Measurements from ENCODE around the gene TOB1.

Gene TOB1

DNA sequence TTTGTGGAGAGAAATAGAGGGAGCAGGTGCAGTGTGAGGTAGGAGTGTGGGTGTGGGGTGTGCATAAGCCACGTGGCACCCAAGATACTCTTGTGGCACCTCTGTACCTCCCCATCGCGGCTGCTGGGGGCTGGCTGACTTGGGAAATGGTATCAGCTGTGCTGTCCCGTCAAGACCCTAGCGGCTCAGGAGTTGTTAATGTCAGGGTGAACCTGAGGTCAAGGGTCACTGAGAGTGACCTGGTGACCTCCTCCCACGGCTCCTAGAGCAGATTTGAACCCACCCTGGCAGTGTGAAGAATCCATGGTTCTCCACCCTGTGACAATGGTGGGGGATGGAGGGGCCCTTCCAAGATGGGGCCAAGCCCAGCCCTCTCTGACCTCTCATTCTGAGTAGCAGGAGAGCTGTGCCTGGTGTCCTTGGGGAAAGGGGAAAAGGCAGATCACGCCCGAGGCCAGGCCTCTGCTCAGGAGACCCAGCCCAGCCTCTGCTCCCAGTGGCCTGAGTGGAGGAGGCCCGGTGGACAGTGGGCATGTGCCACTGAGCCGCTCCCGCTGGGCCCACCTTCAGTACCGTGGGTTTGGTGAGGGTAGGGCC, 33.8 kb downstream of the TOB1 start:
- no peak for TF ChIP-seq POLR2A (IDR thresholded peaks at IDR 0.05; ENCODE audit: low read depth, low read length)
- DNase-seq (ENCODE audit: insufficient read length, low spot score) (no peak), FAIRE-seq (no peak)

DNA sequence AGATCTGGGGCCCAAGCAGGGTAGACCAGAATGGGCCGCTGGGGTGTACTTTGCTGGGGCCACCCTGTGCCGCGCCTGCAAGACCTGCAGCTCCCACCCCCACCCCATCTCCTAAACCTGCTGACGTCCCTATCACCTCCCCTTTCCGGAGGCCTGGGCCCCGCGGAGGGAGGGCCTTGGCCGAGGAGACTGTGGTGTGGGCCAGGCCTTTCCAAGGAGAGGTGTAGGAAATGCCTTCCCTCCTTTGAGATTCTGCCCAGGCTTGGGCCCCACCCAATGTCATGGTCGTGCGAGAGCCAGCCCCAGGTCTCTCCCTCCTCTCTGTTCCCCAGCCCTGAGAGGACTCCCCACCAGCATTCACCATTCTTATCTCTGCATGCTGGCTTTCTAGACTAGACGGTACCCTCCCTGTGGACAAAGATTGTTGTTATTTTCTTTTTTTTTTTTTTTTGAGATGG, 34.7 kb downstream of the TOB1 start:
- FAIRE-seq = no peak
- TF ChIP-seq POLR2A (IDR thresholded peaks at IDR 0.05; ENCODE audit: low read depth, low read length) = no peak
- no peak for DNase-seq (ENCODE audit: insufficient read length, low spot score)

DNA sequence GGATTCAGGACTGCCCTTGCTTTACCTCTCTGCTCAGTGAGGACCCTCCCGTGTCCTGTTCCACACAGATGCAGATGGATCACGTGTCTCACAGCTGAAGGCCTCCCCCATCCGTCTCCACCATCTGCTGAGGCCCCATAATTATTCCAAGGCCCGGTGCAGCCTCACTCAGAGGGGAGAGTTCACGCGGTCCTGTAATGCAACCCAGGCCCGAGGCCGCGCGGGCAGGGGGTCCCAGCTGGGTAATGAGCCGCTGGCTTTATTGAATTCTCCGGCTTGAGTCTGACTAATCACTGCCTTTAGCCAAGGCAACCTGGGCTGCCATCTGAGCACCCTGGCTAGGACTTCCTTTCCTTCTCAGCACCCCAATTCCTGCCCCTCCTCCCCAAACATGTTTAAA, 35.2 kb downstream of the TOB1 start:
- FAIRE-seq (no peak), DNase-seq (ENCODE audit: insufficient read length, low spot score) (no peak)
- no peak for TF ChIP-seq POLR2A (IDR thresholded peaks at IDR 0.05; ENCODE audit: low read depth, low read length)

- FAIRE-seq (no peak), DNase-seq (ENCODE audit: insufficient read length, low spot score) (no peak)
- no peak for TF ChIP-seq POLR2A (IDR thresholded peaks at IDR 0.05; ENCODE audit: low read depth, low read length)
These were observed 35.8 kb downstream of the TOB1 start for GRCh38 chr17:50830352-50830751.

DNA sequence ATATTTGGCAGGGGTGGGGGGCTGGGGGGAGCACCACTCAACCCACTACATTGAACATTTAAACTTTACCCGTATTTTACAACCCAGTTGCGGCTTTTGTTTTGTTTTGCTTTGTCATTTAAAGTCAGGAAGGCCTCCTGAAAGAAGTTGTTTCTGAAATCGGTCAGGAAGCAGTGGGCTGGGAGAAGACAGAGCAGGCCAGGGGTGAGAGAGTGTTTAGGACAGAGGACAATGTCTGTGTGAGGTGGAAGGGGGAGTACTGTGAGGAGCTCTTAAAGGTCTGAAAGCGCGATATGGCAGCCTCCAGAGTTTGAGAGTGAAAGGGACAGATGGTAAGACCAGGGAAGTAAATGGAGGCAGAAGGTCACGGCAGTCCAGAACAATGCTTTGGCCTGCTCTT, 36.8 kb downstream of the TOB1 start:
- no peak for FAIRE-seq
- DNase-seq (ENCODE audit: insufficient read length, low spot score) = no peak
- TF ChIP-seq POLR2A (IDR thresholded peaks at IDR 0.05; ENCODE audit: low read depth, low read length) = no peak

DNA sequence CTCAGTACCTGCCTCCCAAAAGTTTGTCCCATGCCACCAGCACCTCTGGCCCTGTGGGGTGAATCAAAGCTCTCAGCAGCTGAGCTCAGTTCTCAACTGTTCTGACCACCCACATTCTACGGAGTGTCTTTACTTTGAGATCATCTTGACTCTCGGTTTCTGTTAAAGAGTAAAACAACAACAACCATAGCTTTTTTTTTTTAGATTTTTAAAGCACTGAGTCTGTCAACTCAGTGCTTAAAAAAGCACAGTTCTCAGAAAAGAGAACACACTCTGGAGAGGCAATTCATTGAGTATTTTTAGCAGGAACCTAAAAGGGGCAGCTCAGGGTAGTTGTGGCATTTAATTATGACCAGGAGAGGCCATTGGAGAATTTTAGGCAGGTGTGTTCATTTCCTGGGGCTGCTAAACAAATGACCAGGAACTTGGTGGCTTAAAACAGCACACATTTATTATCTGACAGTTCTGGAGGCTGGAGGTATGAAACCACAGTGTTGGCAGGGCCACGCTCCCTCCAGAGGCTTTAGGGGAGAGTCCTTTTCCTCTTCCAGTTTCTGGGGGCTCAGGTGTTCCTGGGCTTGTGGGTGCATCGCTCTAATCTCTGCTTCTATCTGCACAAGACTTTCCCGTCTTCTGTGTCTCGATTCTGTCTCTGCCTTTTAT, 37.5 kb downstream of the TOB1 start:
- TF ChIP-seq POLR2A (IDR thresholded peaks at IDR 0.05; ENCODE audit: low read depth, low read length) = no peak
- DNase-seq (ENCODE audit: insufficient read length, low spot score) (no peak), FAIRE-seq (no peak)

DNA sequence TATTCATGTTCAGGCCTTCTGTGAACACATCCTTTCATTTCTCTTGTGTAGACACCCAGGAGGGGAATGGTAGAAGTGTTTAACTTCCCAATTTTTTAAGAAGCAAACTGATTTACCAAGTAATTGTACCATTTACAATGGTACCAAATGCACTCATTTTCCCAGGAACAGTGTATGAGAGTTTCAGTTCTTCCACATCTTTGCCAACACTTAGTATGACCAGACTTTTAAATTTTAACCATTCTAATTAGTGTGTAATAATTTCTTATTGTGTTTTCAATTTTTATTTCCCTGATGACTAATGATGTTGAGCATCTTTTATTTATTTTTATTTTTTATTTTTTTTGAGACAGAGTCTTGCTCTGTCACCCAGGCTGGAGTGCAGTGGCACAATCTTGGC, 41.0 kb downstream of the TOB1 start:
- TF ChIP-seq POLR2A (IDR thresholded peaks at IDR 0.05; ENCODE audit: low read depth, low read length) = no peak
- FAIRE-seq (no peak), DNase-seq (ENCODE audit: insufficient read length, low spot score) (no peak)

GRCh38 chr17:50824429-50824828, 41.7 kb downstream of the TOB1 start:
- TF ChIP-seq POLR2A (IDR thresholded peaks at IDR 0.05; ENCODE audit: low read depth, low read length) = no peak
- no peak for DNase-seq (ENCODE audit: insufficient read length, low spot score)
- FAIRE-seq = no peak

- FAIRE-seq (no peak), DNase-seq (ENCODE audit: insufficient read length, low spot score) (no peak)
- no peak for TF ChIP-seq POLR2A (IDR thresholded peaks at IDR 0.05; ENCODE audit: low read depth, low read length)
These were observed 43.6 kb downstream of the TOB1 start for GRCh38 chr17:50822550-50822949.

GRCh38 chr17:50820651-50821050, 45.5 kb downstream of the TOB1 start:
- TF ChIP-seq POLR2A (IDR thresholded peaks at IDR 0.05; ENCODE audit: low read depth, low read length) = no peak
- FAIRE-seq (no peak), DNase-seq (ENCODE audit: insufficient read length, low spot score) (no peak)

DNA sequence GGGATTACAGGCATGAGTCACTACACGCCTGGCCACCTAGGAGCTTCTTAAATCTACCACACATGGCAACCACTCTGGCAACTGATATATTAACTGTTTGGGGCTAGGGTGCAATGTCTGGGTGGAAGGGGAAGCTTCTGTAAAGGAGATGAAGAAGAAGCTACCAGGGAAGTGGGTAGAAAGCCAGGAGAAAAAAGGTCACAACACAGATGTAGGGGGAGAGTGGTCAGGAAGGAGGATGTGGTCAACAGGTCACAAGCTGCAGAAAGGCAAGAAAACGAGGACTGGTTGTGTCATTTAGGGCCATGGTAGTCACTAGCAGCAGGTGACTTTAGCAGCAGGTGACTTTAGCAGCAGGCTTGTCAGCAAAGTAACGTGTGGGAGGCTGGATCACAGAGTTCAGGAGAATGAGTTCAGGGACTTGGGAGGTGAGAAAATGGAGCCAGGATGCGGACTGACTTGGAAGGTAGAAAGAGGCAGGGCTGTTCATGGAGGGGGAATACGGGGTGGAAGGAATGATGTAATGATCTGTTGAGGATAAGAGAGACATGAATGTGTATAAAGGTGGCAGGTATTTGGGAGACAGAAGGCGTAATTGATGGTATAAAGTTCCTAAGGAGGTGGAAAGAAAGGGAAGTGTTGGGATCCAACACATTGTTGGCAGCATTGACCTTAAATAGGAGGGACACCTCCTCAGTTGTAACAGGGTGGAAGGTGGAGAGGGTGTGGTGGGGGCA, 47.1 kb downstream of the TOB1 start:
- no peak for DNase-seq (ENCODE audit: insufficient read length, low spot score)
- TF ChIP-seq POLR2A (IDR thresholded peaks at IDR 0.05; ENCODE audit: low read depth, low read length) = no peak
- no peak for FAIRE-seq

GRCh38 chr17:50818261-50818660, 47.9 kb downstream of the TOB1 start:
- FAIRE-seq (no peak), DNase-seq (ENCODE audit: insufficient read length, low spot score) (no peak)
- TF ChIP-seq POLR2A (IDR thresholded peaks at IDR 0.05; ENCODE audit: low read depth, low read length) = no peak

DNA sequence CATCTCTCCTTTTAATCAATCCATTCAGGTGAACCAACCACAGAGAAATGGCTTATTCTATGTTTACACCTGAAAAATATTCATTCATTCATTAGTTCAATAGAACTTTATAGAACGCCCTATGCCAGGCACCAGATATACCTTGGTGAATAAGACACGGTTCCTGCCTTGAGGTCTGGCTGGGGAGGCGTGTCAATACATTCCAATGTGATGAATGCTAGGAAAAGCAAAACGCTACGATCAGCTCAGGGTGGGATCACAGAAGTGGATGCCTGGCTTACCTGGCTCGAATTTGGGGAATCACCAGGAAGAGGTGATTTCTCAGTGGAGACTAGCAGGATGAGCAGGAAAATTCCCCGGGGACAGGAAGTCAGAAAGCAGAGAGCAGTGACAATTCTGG, 48.3 kb downstream of the TOB1 start:
- TF ChIP-seq POLR2A (IDR thresholded peaks at IDR 0.05; ENCODE audit: low read depth, low read length) = no peak
- DNase-seq (ENCODE audit: insufficient read length, low spot score) (peak; percentile 75), FAIRE-seq (no peak)

- no peak for TF ChIP-seq POLR2A (IDR thresholded peaks at IDR 0.05; ENCODE audit: low read depth, low read length)
- no peak for FAIRE-seq
- DNase-seq (ENCODE audit: insufficient read length, low spot score) = peak; percentile 53
These were observed 49.1 kb downstream of the TOB1 start for GRCh38 chr17:50816771-50817751.

All from H54 (cell line).